AG04450 (cell line): Measurements from ENCODE around the gene CAAP1. TPM values are rescaled to one million over a fixed set of nuclear protein-coding genes. Genes with fewer than 3 reads are reported as not detected.

Experiments
- CTCF ChIA-PET: fragments of 300-600, 350-600 bp; formaldehyde crosslinking; extraction: SDS; loops from one replicate; lab custom pipeline; 2022; ENCODE audit warnings: antibody characterized with exemption, inconsistent platforms; lab: Charles Lee
- POLR2A ChIA-PET: fragments of 350-600 bp; formaldehyde crosslinking; extraction: SDS; loops from one replicate; lab custom pipeline; 2021; ENCODE audit warnings: antibody characterized with exemption, inconsistent platforms; lab: Yijun Ruan, JAX
- DNase-seq: peaks from one replicate; pipeline ENCODE4 v3.0.0-alpha.2; 2011; ENCODE audit warnings: low read depth, low spot score
- H3K27ac ChIP-seq: one replicate; pipeline ENCODE4 v1.5.1; 2012; ENCODE audit warnings: low read depth, low read length, control low read depth
- H3K27me3 ChIP-seq: one replicate; pipeline ENCODE4 v1.6.0; 2012; ENCODE audit warnings: low read length; ENCODE audit not compliant: control insufficient read depth, insufficient read depth
- H3K4me3 ChIP-seq: 2 replicates; pipeline ENCODE4 v1.5.1; 2011; ENCODE audit warnings: mild to moderate bottlenecking, low read depth, low read length, control low read depth
- H3K9me3 ChIP-seq: 2 replicates; pipeline ENCODE4 v1.5.1; 2012; ENCODE audit warnings: low read length; ENCODE audit not compliant: control insufficient read depth, insufficient read depth
- polyA plus RNA-seq: library from polyadenylated mRNA; depleted of rRNA; stranded (reverse); fragments of >200 nt; gene quantifications from 2 replicates; pipeline ENCODE4 v1.2.3, GENCODE V29; 2011; rRNA removed
- small RNA-seq: library from RNA; depleted of rRNA; stranded (forward); fragments of <200 nt; gene quantifications from one replicate; pipeline ENCODE3, GENCODE V24; 2012; ENCODE audit warnings: low read depth; ENCODE audit not compliant: insufficient read length
- TF ChIP-seq, protein P1 (sequence below): IDR thresholded peaks from 2 replicates; pipeline ENCODE4 v1.5.1; 2011; ENCODE audit warnings: low read depth, low read length, control low read depth, inconsistent platforms

Gene CAAP1
- polyA plus RNA-seq, 1 experiment = 21.8 TPM

DNA sequence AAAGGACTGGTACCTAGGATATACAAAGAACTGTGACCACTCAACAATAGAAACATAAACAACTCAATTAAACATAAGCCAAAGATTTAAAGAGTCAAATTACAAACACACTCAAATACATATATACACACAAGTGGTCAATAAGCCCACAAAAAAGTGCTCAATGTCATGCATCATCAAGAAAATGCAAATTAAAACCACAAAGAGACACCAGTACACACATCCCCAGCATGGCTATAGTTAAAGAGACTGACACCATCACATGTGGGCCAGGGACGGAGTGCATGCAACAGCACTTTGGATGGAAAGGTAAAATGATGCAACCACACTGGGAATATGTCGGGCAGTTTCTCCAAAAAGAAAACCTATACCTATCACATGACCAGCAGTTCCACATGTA, 89.7 kb downstream of the CAAP1 start:
- no peaks in the 10 kb centered on the region for H3K27me3 ChIP-seq
- DNase-seq = no peak
- H3K27ac ChIP-seq = no peak overlapping the region
- TF ChIP-seq, protein P1, sequence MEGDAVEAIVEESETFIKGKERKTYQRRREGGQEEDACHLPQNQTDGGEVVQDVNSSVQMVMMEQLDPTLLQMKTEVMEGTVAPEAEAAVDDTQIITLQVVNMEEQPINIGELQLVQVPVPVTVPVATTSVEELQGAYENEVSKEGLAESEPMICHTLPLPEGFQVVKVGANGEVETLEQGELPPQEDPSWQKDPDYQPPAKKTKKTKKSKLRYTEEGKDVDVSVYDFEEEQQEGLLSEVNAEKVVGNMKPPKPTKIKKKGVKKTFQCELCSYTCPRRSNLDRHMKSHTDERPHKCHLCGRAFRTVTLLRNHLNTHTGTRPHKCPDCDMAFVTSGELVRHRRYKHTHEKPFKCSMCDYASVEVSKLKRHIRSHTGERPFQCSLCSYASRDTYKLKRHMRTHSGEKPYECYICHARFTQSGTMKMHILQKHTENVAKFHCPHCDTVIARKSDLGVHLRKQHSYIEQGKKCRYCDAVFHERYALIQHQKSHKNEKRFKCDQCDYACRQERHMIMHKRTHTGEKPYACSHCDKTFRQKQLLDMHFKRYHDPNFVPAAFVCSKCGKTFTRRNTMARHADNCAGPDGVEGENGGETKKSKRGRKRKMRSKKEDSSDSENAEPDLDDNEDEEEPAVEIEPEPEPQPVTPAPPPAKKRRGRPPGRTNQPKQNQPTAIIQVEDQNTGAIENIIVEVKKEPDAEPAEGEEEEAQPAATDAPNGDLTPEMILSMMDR = no peak
- POLR2A ChIA-PET = no interaction called here
- CTCF ChIA-PET = no interaction called here
- H3K9me3 ChIP-seq = no peaks in the 10 kb centered on the region
- H3K4me3 ChIP-seq = no peak overlapping the region

DNA sequence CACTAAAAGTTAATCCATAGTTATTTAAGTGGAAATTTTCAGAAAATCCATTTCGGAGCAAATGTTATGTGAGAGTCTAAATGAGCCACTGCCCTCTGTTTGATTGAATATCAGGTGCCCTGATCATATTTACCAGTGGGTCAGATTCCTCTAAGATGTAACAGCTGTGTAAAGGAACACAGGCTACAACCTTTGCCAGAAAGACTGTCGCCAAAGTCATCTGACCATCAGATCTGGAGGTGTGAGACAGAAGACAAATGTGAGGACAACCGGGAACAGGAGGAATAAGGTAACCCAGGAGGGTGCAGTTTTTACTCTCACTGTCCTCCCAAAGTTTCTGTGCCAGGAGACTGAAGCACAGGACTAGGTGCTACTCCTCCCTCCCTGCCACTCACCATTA, 90.8 kb downstream of the CAAP1 start:
- TF ChIP-seq, protein P1 = no peak
- DNase-seq = no peak
- no peaks in the 10 kb centered on the region for H3K27me3 ChIP-seq
- H3K27ac ChIP-seq = no peak overlapping the region
- ChIA-PET POLR2A (no interaction called here), CTCF (no interaction called here)
- no peak overlapping the region for H3K4me3 ChIP-seq
- H3K9me3 ChIP-seq = no peaks in the 10 kb centered on the region

DNA sequence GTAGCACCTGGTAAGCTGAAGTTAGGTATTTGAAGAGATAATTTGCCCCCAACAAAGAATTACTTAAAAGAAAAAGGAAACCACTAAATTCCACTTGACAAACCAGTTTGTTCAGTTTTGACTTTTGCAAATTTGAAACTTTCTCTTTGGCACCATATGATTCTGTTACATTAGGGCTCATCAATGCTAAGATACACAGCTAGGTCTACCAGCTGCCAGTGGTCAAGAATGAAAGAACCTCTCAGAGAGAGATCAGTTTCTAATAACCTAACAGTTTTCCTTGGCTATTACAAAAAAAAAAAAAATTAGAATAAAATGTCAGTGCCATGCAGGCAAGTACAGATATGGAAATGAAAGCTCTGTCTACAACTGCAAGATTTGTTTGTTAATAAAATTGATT, 92.3 kb downstream of the CAAP1 start:
- TF ChIP-seq, protein P1 = no peak
- Histone ChIP-seq H3K27ac (no peak overlapping the region), H3K9me3 (no peaks in the 10 kb centered on the region), H3K27me3 (no peaks in the 10 kb centered on the region), H3K4me3 (no peak overlapping the region)
- DNase-seq = no peak
- POLR2A ChIA-PET = no interaction called here
- CTCF ChIA-PET = no interaction called here

GRCh38 chr9:26791274-26791673, 101.3 kb downstream of the CAAP1 start:
- ChIA-PET POLR2A (no interaction called here), CTCF (no interaction called here)
- DNase-seq = no peak

More at GRCh38 chr9:26791274-26791673, 101.3 kb downstream of the CAAP1 start:
- H3K27ac ChIP-seq = no peak overlapping the region
- H3K4me3 ChIP-seq = no peak overlapping the region
- TF ChIP-seq, protein P1 = no peak
- no peaks in the 10 kb centered on the region for H3K9me3 ChIP-seq
- no peaks in the 10 kb centered on the region for H3K27me3 ChIP-seq

Small RNA genes lying within 50 kb of the gene (small RNA-seq; reads per million reads assigned to genes)
- gene RF00322 = not detected
- gene RN7SL100P = not detected

Other genes with a start within 250 kb of the CAAP1 start
- 21.8 and 27.3 TPM in 2 replicates for gene PLAA, start 54.4 kb upstream of the CAAP1 start, polyA plus RNA-seq
- 9.4 and 15.6 TPM in 2 replicates for gene IFT74, start 63.6 kb upstream of the CAAP1 start, polyA plus RNA-seq
- not detected in 2 replicates for gene LRRC19, start 112.9 kb upstream of the CAAP1 start, polyA plus RNA-seq
- 34.6 and 35.2 TPM in 2 replicates for gene TEK, start 216.4 kb upstream of the CAAP1 start, polyA plus RNA-seq